CD4-positive, alpha-beta T cell treated with Interleukin-17A for 1 hour (primary cell): ENCODE results near the gene L3MBTL1.
"Not testable (repeated sequence)": the region's sequence is repeated elsewhere in the genome, so short reads cannot be mapped to it uniquely, and the experiment has no call there.

Experiments
- DNase-seq: peaks from one replicate; pipeline ENCODE4 v3.0.0-alpha.2; 2020

L3MBTL1 gene

DNA sequence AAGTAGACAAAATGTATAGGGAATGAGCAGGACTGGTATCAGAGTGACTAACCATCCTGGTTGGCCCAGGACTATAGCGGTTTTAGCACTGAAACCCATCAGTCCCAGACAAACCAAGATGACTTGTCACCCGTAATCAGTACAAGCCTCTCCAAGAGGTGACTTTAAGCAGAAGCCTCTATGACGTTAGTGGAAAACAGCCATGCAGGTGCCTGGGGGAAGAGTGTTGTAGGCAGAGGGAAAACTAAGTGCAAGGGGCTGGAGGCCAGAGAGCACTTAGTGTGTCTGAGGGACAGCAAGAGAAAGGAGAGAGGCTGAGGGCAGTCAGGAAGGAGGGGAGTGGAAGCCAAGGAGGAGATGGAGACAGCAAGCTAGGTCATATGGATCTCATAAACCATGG is 53.5 kb downstream of the L3MBTL1 start:
- no peak for DNase-seq

DNA sequence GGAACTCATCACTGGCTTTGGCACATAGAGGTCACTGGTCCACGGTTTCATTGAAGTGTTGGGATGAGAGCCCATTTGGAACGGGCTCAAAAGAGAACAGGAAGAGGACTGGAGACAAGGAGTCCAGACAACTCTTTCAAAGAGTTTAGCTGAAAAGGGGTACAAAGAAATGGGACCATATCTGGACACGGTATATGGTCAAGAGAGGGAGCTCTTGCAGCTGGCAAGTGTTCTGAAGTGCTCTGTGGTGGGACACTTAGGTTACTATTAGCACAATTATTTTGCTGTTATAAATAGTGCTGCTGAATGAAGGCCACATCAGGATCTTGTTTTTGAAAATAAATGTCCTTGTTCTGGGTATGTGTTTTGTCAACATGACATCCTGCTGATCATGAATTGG is 55.9 kb downstream of the L3MBTL1 start:
- no peak for DNase-seq

DNA sequence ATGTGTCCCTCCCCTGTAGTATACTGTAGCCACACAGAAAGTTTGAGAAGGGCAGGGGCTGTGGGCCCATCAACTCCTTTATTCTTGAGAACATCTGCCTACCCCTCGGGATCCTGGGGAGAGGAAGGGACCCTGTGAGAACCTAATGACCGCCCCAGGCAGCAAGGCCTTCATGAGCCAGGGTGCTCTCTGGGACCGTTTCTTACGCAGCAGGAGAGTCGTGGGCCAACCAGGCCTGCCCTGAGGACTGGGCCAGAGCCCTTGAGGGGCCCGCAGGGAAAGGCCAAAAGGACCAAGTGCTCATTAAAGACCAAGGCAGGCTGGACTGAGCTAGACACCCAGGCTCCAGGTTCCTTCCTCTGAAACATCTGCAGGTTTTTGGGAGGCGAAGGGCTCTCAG is 56.5 kb downstream of the L3MBTL1 start:
- no peak for DNase-seq

DNA sequence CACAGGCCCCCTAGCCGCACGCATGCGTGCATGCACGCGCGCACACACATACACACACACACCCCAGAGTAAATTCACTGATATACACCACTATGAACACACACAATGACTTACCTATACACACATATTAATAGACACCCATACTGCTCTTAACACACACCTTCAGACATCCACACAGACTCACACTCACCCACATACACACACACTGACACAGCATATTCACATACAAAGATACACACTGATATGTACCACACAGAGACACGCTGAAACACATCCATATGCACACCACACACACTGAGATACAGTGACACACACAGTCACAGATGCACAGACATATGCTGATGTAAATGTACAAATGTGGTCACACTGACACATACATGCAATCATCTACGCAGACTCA is 57.0 kb downstream of the L3MBTL1 start:
- no peak for DNase-seq

DNA sequence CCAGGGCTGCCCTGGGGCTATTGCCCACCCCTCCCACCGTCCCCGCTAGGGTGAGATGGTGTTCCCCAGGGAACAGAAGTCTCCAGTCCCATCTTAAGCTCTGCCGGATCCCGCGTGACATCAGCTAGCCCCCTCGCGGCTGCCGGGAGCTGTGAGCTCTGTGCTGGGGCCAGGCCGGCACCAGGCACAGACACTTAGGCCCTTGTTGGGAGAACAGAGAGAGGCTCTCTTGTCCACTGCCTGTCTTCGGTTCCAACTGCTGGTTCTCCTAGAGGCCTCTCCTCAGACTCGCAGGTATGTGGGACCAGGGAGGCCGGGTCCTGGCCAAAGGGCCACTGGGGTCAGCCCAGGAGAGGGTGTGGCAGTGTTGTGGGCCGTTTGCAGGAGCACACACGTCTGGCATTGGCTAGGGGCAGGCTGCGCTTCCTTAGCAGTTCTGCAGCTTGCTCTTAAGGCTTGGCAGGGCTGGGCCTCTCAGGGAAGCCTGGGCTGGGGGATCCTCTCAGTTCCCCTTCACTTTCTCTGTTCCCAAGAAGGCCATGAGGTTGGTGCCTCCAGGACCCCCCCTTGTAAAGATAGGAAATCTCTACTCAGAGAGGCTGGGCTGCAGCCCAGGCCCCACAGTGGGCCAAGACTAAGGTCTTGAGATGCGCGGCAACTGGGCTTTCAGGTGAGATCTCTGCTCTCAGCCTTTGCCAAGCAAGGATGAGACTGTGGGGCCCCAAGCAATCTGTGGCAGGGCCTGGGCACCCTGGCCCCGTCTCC is 57.7 kb downstream of the L3MBTL1 start:
- no peak for DNase-seq

DNA sequence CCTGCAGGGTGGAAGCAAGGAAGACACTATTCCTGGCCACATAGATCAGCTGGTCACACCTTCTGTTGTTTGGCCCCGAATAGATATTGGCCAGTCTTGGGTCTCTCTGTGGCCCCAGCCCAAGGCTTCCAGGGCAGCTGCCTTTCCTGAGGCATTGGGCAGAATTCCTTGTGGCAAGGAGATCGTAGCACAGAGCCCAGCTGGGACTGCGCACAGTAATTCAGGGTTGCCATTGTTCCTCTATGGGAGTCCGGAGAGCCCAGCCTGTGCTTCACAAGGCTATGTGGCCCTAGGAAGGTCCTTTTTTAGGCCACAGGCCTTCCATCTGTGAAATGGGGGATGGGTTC is 58.2 kb downstream of the L3MBTL1 start:
- no peak for DNase-seq

DNA sequence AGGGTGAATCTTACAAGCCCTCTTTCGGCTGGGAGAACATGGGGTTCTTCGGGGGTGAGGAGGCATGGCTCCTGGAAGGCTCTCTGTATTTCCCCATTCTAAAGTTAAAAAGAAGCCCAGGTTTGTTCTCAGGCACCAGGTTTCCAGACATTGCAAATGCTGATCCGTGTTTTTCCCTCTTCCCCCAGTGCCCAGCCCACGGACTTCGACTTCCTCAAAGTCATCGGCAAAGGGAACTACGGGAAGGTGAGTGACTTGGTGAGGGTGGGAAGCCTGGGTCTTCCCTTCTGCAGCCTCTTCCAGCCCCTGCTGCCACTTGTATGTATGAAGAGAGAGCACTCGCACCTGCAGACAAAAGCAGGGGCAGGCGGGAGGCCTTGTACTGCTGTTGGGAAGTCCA is 60.0 kb downstream of the L3MBTL1 start:
- DNase-seq: no peak

DNA sequence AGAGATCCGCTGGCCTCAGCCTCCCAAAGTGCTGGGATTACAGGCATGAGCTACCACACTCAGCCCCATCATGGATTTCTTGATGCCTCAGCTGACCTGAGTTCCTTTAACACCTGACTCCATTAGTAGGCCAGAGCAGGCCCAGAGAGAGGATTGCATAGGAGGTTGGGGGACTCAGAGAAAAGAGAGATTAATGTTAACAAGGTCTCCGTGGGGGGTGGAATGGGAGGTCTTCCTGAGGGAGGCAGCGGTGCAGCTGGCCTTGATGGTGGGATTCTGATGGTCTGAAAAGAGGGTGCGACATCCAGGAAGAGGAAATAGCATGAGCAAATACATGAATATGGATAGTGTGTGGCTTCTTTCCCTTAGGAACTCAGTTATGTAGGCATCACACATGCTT is 61.2 kb downstream of the L3MBTL1 start:
- no peak for DNase-seq

DNA sequence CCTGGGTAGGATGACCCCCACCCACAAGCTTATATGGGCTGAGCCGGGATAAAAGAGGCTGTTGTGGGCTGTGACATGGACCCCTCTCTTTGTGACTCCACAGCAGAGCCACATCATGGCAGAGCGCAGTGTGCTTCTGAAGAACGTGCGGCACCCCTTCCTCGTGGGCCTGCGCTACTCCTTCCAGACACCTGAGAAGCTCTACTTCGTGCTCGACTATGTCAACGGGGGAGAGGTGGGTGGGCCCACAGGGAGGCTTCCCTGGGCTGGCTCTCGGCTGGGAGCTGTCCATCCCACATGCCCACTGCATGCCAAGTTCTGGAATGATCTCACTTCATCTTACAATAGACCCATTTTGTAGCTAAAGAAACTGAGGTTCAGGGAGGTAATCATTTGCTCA is 61.8 kb downstream of the L3MBTL1 start:
- DNase-seq: no peak

DNA sequence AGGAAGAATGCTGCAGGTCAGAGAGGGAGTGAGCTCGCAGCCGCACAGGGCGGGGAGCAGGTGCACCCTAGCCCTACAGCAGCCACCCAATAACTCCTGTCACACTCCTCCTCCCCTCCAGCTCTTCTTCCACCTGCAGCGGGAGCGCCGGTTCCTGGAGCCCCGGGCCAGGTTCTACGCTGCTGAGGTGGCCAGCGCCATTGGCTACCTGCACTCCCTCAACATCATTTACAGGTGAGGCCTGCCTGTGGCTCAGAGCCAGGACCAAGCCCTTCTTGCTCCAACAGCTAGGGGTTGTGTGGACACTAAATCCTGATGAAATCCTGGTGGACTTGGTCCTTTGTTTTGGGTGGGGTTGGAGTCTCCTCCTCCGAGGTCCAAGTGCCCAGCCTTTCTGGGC is 63.0 kb downstream of the L3MBTL1 start:
- DNase-seq: no peak

DNA sequence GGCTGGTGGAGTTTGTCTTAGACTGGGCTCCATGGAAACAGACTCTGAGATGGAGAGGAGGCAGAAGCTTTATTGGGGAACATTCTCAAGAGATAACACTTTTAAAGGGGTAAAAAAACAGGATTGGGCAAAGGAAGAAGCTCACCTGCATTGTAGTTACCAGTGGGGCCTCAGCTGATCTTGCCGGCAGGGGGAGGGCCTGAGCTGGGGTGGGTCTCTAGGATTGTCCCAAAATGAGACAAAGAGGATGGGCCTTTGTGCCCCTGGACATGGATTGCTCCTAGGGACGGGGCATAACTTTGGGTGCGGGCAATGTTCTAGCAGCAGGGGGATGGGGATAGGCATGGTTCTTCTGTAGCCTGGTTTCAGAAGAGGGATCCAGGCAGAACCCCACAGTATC is 63.8 kb downstream of the L3MBTL1 start:
- no peak for DNase-seq

DNA sequence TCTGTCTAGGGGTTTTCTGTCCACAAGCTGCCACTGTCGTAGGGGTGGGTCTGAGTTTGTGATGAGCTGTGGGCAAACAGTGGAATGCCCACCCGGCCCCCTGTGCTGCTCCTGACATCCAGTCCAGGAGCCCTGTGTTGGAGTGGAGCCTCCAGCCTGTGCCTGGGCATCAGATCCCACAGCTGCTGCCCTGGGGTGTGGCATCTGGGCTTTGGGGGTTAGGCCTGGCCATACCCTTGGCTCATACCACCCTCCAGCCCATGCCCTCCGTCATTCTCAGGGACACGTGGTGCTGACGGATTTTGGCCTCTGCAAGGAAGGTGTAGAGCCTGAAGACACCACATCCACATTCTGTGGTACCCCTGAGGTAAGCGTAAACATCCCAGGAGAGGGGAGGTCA is 64.3 kb downstream of the L3MBTL1 start:
- DNase-seq: no peak

DNA sequence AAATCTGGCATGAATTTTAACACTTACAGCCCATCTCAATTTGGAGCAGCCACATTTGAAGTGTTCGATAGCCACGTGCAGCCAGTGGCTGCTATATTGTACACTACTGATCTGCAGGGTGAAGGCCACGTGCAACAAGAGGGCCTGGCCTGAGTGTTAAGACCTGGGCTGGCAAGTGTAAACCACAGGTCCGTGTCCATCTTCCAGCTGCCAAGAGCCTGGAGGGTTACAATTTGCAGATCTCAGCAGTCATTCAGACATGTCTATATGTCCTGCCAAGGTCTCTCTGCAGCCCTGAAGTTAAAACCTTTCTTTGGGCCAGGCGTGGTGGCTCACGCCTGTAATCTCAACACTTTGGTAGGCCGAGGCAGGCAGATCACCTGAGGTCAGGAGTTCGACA is 65.4 kb downstream of the L3MBTL1 start:
- no peak for DNase-seq

DNA sequence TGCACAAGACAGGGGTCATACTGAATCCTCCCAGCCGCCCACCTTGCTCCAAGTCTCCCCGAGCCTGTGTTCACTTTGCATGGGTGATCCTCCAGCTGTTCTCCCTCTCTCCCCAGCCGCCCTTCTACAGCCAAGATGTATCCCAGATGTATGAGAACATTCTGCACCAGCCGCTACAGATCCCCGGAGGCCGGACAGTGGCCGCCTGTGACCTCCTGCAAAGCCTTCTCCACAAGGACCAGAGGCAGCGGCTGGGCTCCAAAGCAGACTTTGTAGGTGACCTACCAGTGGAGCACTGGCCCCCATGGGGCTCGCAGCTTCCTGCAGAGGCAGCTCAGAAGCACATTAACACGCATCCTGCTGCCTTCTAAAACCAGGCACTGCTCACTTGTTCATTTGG is 68.6 kb downstream of the L3MBTL1 start:
- DNase-seq: no peak

DNA sequence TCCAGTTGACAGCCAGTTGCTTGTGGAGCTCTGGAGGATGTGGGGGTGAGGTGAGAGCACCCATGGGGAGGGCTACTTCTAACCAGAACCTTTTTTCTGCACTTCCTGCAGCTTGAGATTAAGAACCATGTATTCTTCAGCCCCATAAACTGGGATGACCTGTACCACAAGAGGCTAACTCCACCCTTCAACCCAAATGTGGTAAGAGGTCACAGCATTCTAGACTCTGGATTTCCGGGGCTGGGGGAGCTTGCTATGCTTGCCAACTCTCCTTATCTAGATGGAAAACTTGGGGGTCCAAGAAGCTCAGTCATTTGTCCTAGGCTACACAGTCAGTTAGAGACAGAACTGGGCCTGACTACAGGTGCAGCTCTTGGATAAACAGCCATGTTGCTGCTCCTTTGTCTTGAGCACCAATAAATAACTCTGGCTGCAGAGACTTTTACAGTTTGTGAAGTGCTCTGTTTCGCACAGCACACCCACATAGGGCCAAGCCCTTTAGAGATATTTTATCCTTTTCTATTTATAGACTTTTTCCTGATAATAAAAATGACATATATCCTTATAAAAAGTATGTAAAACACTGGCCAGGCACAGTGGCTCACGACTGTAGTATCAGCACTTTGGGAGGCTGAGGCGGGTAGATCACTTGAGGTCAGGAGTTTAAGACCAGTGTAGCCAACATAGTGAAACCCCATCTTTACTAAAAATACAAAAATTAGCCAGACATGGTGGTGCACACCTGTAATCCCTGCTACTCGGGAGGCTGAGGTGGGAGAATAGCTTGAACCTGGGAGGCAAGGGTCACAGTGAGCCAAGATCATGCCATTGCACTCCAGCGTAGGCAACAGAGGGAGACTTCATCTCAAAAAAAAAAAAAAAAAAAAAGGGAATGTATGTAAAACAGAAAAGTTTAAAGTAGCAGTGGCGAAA is 72.6 kb downstream of the L3MBTL1 start:
- no peak for DNase-seq

DNA sequence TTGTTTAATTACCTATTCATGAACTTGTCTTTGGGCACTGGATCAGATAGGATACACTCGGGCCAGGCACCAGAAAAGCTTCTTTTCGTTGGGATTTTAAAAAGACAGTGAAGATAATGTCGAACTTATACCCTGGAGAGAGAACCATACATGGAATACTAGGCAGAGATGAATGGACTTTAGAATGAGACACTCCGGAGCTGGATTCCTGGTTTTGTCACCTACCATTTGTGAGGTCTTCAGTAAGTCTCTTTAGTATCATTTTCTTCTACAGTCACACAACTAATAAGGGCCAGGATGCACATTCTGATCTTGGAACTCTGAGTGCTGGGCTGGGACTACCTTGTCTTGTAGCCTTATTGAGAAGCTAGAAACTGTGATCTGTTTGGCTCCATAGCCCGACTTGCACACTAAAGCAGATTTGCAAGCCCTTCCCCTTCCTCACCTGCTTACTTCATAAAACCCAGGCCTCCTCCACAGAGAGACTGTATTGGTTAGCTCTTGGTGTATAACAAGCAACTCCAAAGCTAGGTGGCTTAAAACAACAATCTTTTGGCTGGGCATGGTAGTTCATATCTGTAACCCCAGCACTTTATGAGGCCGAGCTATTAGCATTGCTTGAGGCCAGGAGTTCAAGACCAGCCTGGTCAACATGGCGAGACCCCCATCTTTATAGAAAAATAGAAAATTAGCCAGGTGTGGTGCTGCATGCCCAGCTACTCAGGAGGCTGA is 75.8 kb downstream of the L3MBTL1 start:
- no peak for DNase-seq

DNA sequence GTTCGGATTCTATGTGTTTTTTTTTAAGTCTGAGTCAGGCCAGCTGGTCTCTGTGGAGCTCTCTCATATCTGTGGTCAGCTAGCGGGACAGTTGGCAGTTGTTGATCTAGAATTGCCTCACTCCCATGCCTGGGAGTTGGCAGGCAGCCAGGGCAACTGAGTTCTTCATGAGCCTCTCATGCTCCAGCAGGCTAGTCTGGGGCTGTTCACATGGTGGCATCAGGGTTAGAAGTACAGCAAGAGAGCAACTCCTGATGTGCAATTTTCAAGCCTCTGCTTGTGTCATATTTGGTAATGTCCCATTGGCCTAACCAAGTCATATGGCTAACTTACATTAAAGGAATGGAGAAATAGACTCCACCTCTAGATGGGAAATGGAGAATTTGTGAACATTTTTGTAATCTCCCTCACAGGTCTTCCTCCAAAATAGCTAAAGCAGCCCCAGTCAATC is 76.5 kb downstream of the L3MBTL1 start:
- DNase-seq: no peak

DNA sequence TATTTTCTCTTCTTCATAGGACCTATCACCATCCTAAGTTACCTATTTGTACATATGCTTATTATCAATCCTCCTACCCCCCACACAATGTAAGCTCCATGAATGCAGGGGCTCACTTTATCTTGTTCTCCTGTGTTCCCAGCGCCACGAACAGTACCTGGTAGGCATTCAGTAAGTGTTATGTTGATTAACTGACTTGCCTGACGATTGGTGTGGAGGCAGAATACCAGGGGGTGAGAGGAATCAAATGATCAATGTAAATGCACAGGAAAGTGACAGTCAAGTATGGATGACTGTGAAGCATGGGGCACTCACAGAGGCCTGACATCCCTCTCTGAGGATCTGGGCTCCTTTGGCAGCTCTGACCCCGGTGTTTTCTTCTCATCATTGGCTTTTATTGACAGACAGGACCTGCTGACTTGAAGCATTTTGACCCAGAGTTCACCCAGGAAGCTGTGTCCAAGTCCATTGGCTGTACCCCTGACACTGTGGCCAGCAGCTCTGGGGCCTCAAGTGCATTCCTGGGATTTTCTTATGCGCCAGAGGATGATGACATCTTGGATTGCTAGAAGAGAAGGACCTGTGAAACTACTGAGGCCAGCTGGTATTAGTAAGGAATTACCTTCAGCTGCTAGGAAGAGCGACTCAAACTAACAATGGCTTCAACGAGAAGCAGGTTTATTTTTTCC is 77.1 kb downstream of the L3MBTL1 start:
- no peak for DNase-seq

DNA sequence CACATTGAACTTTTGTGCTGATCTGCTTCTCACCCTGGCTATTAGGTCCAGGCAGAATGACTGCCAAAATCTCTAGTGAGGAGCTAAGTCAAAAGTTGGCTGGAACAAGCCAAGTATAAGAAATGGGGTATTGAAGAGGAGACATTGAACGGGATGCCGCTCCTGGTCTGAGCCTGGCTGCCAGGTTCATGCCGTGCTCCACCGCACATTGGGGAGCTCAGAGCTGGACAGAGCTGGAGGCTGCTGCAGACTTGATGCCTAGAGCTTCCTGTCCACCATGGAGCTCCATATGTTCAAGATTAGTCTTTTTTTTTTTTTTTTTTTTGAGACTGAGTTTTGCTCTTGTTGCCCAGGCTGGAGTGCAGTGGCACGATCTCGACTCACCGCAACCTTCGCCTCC is 79.1 kb downstream of the L3MBTL1 start:
- DNase-seq: no peak

DNA sequence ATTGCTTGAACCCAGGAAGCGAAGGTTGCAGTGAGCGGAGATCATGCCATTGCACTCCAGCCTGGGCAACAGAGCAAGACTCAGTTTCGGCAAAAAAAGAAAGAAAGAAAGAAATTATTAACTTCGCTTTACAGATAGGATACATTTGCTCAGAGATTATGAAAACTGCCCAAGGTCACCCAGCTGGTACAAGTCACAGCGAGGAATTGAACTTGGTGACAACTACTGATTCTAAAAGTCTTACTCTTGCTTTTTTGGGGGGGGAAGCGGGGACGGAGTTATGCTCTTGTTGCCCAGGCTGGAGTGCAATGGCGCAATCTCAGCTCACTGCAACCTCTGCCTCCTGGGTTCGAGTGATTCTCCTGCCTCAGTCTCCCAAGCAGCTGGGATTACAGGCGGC is 81.0 kb downstream of the L3MBTL1 start:
- not testable (repeated sequence) for DNase-seq

DNA sequence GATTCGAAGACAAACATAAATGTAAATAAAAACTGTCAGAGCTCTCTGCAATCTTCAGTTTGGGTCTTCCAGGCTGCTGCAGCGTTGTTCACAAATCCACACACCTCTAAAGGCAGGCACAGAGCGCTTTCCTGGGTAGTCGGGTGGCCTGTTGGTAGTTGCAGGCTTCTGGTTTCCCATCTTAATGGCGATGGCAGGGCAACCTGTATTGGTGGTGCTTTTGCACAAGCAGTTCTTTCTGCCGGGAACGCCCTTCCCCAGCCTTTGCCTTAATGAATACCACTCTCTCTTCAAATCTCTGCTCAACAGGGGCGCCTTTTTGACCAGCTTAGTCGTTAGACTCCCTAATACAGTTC is 82.5 kb downstream of the L3MBTL1 start:
- no peak for DNase-seq

DNA sequence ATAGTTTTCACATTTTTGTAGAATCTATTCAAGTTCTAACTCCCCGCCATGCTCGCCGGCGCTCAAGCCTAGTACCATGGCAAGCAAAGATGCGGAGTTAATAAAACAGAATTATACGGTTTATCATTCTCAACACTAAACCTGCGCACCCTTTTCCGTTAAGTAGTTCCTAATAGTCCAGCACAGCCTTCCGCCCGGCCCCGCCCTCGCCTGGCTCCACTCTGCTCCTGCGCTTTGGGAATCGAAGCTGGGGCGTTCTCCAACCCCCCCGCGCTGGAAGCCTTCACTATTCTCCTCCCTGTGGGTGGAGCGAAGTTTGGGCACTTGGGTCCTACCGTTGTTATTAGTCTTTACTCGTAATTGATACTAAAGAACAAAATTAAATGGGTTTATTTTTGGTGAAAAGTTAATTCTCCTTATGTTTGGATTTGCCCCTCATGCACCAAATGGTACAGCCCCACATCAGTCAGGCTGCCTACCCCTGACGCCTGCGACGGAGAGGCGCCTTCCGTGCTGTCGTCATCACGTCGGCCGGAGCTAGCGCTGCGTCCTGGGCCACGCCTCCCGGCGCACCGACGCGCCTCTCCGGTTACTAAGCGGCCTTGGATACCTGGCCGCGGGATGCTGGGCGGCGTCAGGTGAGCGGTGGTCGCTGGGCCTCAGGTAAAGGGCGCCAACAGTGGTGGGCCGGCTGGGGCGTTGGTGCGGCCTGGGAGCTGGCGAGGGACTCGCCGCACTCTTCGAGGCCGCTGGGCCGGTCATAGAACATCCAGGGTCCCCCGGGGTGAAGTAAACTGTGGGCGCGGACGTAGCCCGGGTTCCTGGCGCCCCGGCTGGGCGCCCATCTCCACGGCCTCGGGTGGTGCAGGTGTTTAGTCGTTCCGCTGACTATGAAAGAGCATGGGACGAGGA is 83.2 kb downstream of the L3MBTL1 start, which contains the start of gene IFT52:
Gene IFT52, plus strand, starts transcription at position 546 of the 912 bp plus-strand sequence. CDS start 3,762 bp downstream, outside the sequence.
- DNase-seq: peak; percentile 88
